ENCODE data around the gene GAB2. TPM values are rescaled to one million over a fixed set of nuclear protein-coding genes. Genes with fewer than 3 reads are reported as not detected.

The GAB2 gene
- total RNA-seq, 1 experiment from 2014 or later: 3.3 TPM

DNA sequence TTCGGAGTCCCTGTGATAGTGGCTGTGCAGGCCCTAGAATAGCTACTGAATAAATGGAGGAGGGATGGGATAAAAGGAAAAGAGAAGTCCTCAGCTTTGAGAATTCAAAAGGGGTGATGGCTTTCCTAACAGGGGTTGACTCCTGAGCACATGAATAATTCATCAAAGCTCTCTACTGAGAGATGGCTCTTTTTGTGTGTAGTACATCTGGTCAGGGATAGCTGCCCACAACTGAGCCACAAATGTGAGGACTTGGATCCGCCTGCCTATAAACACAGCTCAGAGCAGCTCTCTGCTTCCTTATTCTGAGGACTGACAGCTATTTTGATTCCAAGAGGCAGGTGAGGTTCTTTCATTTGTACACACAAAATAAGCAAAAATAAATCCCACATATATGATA lies 146.6 kb downstream of the GAB2 start:
- no peak overlapping the region for H3K56ac ChIP-seq (ENCODE audit: insufficient read length, low read depth, low read length)
- no peak overlapping the region for H2BK20ac ChIP-seq (ENCODE audit: low read depth, low read length, poor library complexity, severe bottlenecking)
- H4K91ac ChIP-seq (ENCODE audit: insufficient read length, low read depth, low read length): no peak overlapping the region
- no CpG with 5 or more reads among the region's 2 CpGs for WGBS (ENCODE audit: extremely low coverage, insufficient read length, low lambda C conversion rate)
- Mint-ChIP-seq H3K27me3 (ENCODE audit: low read depth) (peaks cover 2% of the 10 kb centered on the region), H3K9me3 (peaks cover 29 to 32% of the 10 kb centered on the region in 2 experiments), H3K36me3 (ENCODE audit: insufficient read depth in 1 of 3, low read depth in 3 of 3) (peaks cover 16 to 33% (median 30%) of the 10 kb centered on the region in 3 experiments), H3K4me1 (peaks cover 0 to 3% of the 10 kb centered on the region in 2 experiments; a peak in 1 of 4 replicates), H3K27ac (no peak overlapping the region), H3K4me3 (no peak overlapping the region)
- H2BK15ac ChIP-seq (ENCODE audit: low read depth, low read length): no peak overlapping the region
- no peaks in the 10 kb centered on the region for H3K4me1 ChIP-seq (ENCODE audit: insufficient read depth, low read length)
- H4K8ac ChIP-seq (replicated peaks; ENCODE audit: insufficient read length, low read depth, low read length): no peak overlapping the region
- H3K4me2 ChIP-seq (ENCODE audit: insufficient read depth, insufficient read length, low read length): no peak overlapping the region
- no peak overlapping the region for H3K23ac ChIP-seq (ENCODE audit: insufficient read length, low read depth, low read length)
- DNase-seq: no peak
- no peaks in the 10 kb centered on the region for H3K79me2 ChIP-seq (ENCODE audit: insufficient read depth, low read length)
- no peak overlapping the region for H2BK5ac ChIP-seq (ENCODE audit: insufficient read length, low read length)
- TF ChIP-seq, protein P1, sequence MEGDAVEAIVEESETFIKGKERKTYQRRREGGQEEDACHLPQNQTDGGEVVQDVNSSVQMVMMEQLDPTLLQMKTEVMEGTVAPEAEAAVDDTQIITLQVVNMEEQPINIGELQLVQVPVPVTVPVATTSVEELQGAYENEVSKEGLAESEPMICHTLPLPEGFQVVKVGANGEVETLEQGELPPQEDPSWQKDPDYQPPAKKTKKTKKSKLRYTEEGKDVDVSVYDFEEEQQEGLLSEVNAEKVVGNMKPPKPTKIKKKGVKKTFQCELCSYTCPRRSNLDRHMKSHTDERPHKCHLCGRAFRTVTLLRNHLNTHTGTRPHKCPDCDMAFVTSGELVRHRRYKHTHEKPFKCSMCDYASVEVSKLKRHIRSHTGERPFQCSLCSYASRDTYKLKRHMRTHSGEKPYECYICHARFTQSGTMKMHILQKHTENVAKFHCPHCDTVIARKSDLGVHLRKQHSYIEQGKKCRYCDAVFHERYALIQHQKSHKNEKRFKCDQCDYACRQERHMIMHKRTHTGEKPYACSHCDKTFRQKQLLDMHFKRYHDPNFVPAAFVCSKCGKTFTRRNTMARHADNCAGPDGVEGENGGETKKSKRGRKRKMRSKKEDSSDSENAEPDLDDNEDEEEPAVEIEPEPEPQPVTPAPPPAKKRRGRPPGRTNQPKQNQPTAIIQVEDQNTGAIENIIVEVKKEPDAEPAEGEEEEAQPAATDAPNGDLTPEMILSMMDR (conservative IDR thresholded peaks at IDR 0.05): no peak
- H2BK120ac ChIP-seq (ENCODE audit: low read depth, low read length, poor library complexity, severe bottlenecking): no peak overlapping the region
- no peak overlapping the region for H3K27ac ChIP-seq (ENCODE audit: insufficient read length, low read depth, low read length)
- H4K5ac ChIP-seq (ENCODE audit: insufficient read length, low read depth, low read length): no peak overlapping the region
- H2BK12ac ChIP-seq (ENCODE audit: insufficient read length, low read depth, low read length): no peak overlapping the region
- no peaks in the 10 kb centered on the region for H3K9me3 ChIP-seq (ENCODE audit: control insufficient read depth, low read depth, low read length)
- no peaks in the 10 kb centered on the region for H4K20me1 ChIP-seq (ENCODE audit: control insufficient read depth, insufficient read depth, insufficient read length)
- H3K18ac ChIP-seq (ENCODE audit: insufficient read length, low read depth, low read length): no peak overlapping the region
- H3K14ac ChIP-seq (ENCODE audit: insufficient read depth, low read length): no peak overlapping the region
- no peaks in the 10 kb centered on the region for H3K23me2 ChIP-seq (ENCODE audit: insufficient read length, low read depth, low read length, poor library complexity, severe bottlenecking)
- no peak overlapping the region for H2AFZ ChIP-seq (ENCODE audit: low read length)
- no peak overlapping the region for H2AK5ac ChIP-seq (ENCODE audit: insufficient read length, low read length)
- no peaks in the 10 kb centered on the region for H3K27me3 ChIP-seq (ENCODE audit: insufficient read depth, low read length)
- H3K79me1 ChIP-seq (ENCODE audit: insufficient read depth, low read depth, low read length, poor library complexity, severe bottlenecking): no peaks in the 10 kb centered on the region
- no peak overlapping the region for H3K9ac ChIP-seq (ENCODE audit: extremely low read depth, insufficient read length, low read length)
- no peak overlapping the region for H3T11ph ChIP-seq (ENCODE audit: low read length)
- no peak overlapping the region for H3K4ac ChIP-seq (ENCODE audit: low read depth, low read length)

Measured in H9 (cell line).